Ovary (tissue), 3 donors: ENCODE results near the gene HINT3.

ENCODE experiments used
- EP300 ChIP-seq: sonication (generic); formaldehyde crosslinking; IDR thresholded peaks from one replicate; pipeline ENCODE4 v1.6.1; 2017; ENCODE audit warnings: antibody characterized with exemption
- POLR2A ChIP-seq: fragments of 450-650 bp; IDR thresholded peaks from one replicate; pipeline ENCODE4 v1.6.1; 2017; ENCODE audit warnings: antibody characterized with exemption, mild to moderate bottlenecking, moderate library complexity
- TF ChIP-seq, protein P1 (sequence below), 3 donors: fragments of 450-650 bp in 2 of 3; fragments of 200-600 bp in 1 of 3; IDR thresholded peaks; one replicate each; pipeline versions ENCODE4 v1.5.1 to v1.8.0; 2016 to 2022; ENCODE audit warnings: antibody characterized with exemption in 3 of 3, mild to moderate bottlenecking in 1 of 3
- donor health status: DM: no; HTN: no; CAD: no.

- TF ChIP-seq, protein P1, sequence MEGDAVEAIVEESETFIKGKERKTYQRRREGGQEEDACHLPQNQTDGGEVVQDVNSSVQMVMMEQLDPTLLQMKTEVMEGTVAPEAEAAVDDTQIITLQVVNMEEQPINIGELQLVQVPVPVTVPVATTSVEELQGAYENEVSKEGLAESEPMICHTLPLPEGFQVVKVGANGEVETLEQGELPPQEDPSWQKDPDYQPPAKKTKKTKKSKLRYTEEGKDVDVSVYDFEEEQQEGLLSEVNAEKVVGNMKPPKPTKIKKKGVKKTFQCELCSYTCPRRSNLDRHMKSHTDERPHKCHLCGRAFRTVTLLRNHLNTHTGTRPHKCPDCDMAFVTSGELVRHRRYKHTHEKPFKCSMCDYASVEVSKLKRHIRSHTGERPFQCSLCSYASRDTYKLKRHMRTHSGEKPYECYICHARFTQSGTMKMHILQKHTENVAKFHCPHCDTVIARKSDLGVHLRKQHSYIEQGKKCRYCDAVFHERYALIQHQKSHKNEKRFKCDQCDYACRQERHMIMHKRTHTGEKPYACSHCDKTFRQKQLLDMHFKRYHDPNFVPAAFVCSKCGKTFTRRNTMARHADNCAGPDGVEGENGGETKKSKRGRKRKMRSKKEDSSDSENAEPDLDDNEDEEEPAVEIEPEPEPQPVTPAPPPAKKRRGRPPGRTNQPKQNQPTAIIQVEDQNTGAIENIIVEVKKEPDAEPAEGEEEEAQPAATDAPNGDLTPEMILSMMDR (IDR thresholded peaks at IDR 0.05): no peak
- TF ChIP-seq EP300 (no peak), POLR2A (no peak)
Observed at GRCh38 chr6:125961117-125961516, 4.5 kb downstream of the HINT3 start.
